Measurements from ENCODE around the gene CSNK1E. TPM values are rescaled to one million over a fixed set of nuclear protein-coding genes. Genes with fewer than 3 reads are reported as not detected.

The CSNK1E gene
- total and polyA plus RNA-seq, 2 of the 8 experiments (the other 6 are each of a cell fraction or from before 2014, with no cell fraction given), result 247 to 263 TPM

GRCh38 chr22:38244106-38244505, 73.1 kb downstream of the CSNK1E start (continued):
- TF ChIP-seq RBBP5 (IDR thresholded peaks at IDR 0.05; ENCODE audit: borderline replicate concordance, low read depth, low read length) (no peak), CEBPB (IDR thresholded peaks at IDR 0.05; ENCODE audit: low read depth, low read length) (no peak), YY1 (IDR thresholded peaks at IDR 0.05; ENCODE audit: low read depth, low read length) (no peak), GABPA (IDR thresholded peaks at IDR 0.05; ENCODE audit: borderline replicate concordance, insufficient read depth, low read length) (no peak), SIX5 (IDR thresholded peaks at IDR 0.05; ENCODE audit: low read depth, low read length) (no peak), RAD21 (IDR thresholded peaks at IDR 0.05 in 1 of 2, conservative IDR thresholded peaks at IDR 0.05 in 1 of 2; ENCODE audit: low read depth in 2 of 2, low read length in 2 of 2) (no peak)

Data from H1 (cell line).